Measurements from ENCODE around the gene AP3S2. TPM values are rescaled to one million over a fixed set of nuclear protein-coding genes. Genes with fewer than 3 reads are reported as not detected.
A peak's percentile ranks its signal among the peaks of the same experiment; 100 is the strongest.

Gene AP3S2
- total and polyA plus RNA-seq, 4 donors: 8.4 to 73.5 (median 25.9) TPM

- Histone ChIP-seq H3K27me3 (ENCODE audit: control insufficient read depth in 4 of 4, insufficient read depth in 4 of 4, low read length in 3 of 4) (no peaks in the 10 kb centered on the region), H3K27ac (ENCODE audit: low read depth in 1 of 2, low read length in 2 of 2) (no peak overlapping the region), H3K9ac (ENCODE audit: low read depth in 1 of 2, low read length in 2 of 2) (no peak overlapping the region), H3K4me1 (ENCODE audit: control insufficient read depth in 4 of 4, insufficient read depth in 4 of 4, low read length in 3 of 4) (peaks cover 0 to 3% (median under 1%) of the 10 kb centered on the region in 4 donors), H3K9me3 (ENCODE audit: control insufficient read depth in 4 of 4, low read length in 3 of 4) (no peaks in the 10 kb centered on the region), H3K4me3 (ENCODE audit: low read depth in 1 of 3, low read length in 3 of 3) (no peak overlapping the region), H3K36me3 (ENCODE audit: control insufficient read depth in 4 of 4, insufficient read depth in 3 of 4, low read depth in 1 of 4, low read length in 3 of 4) (peaks cover 0 to 12% (median 2%) of the 10 kb centered on the region in 4 donors)
- DNase-seq (ENCODE audit: low spot score): no peak
- no peak for TF ChIP-seq FOXA1 (IDR thresholded peaks at IDR 0.05)
- peak in 1 of 2 donors; percentile 16 for TF ChIP-seq HNF4A (conservative IDR thresholded peaks at IDR 0.05)
- no peak for TF ChIP-seq JUND (IDR thresholded peaks at IDR 0.05)
- TF ChIP-seq REST (IDR thresholded peaks at IDR 0.05): no peak
- 83% methylated on average over 12 of the region's 12 CpGs for WGBS
Observed at GRCh38 chr15:89899295-89899945, 5.6 kb upstream of the AP3S2 start.

GRCh38 chr15:89898614-89899294, 5.0 kb upstream of the AP3S2 start:
- H3K9ac ChIP-seq (ENCODE audit: low read depth in 1 of 2, low read length in 2 of 2): no peak overlapping the region
- no peak overlapping the region for H3K27ac ChIP-seq (ENCODE audit: low read depth in 1 of 2, low read length in 2 of 2)
- DNase-seq (ENCODE audit: low spot score): no peak
- no peak overlapping the region for H3K4me3 ChIP-seq (ENCODE audit: low read depth in 1 of 3, low read length in 3 of 3)
- WGBS: 91% methylated on average over 7 of the region's 7 CpGs
- TF ChIP-seq JUND (IDR thresholded peaks at IDR 0.05) (no peak), EGR1 (IDR thresholded peaks at IDR 0.05; ENCODE audit: low read depth in 2 of 2) (no peak), ZBTB33 (IDR thresholded peaks at IDR 0.05) (no peak), HNF4G (IDR thresholded peaks at IDR 0.05) (no peak), RXRA (IDR thresholded peaks at IDR 0.05) (no peak), FOXA1 (IDR thresholded peaks at IDR 0.05) (no peak), GABPA (IDR thresholded peaks at IDR 0.05 in 1 of 2, conservative IDR thresholded peaks at IDR 0.05 in 1 of 2) (no peak), ATF3 (IDR thresholded peaks at IDR 0.05) (no peak), HNF4A (conservative IDR thresholded peaks at IDR 0.05) (peak in 1 of 2 donors; percentile 21), SP1 (IDR thresholded peaks at IDR 0.05) (no peak), REST (IDR thresholded peaks at IDR 0.05) (no peak), CTCF (IDR thresholded peaks at IDR 0.05; ENCODE audit: low read depth, low read length, missing input control) (peak; percentile 90), NR2F2 (IDR thresholded peaks at IDR 0.05) (no peak), RAD21 (IDR thresholded peaks at IDR 0.05) (peak; percentile 90), MAX (IDR thresholded peaks at IDR 0.05) (no peak), TAF1 (conservative IDR thresholded peaks at IDR 0.05) (no peak), FOXA2 (IDR thresholded peaks at IDR 0.05) (no peak), YY1 (IDR thresholded peaks at IDR 0.05) (no peak)
- peaks cover 0 to 4% (median 2%) of the 10 kb centered on the region in 4 donors for H3K4me1 ChIP-seq (ENCODE audit: control insufficient read depth in 4 of 4, insufficient read depth in 4 of 4, low read length in 3 of 4)
- H3K27me3 ChIP-seq (ENCODE audit: control insufficient read depth in 4 of 4, insufficient read depth in 4 of 4, low read length in 3 of 4): no peaks in the 10 kb centered on the region
- no peaks in the 10 kb centered on the region for H3K9me3 ChIP-seq (ENCODE audit: control insufficient read depth in 4 of 4, low read length in 3 of 4)
- peaks cover 0 to 11% (median 2%) of the 10 kb centered on the region in 4 donors for H3K36me3 ChIP-seq (ENCODE audit: control insufficient read depth in 4 of 4, insufficient read depth in 3 of 4, low read depth in 1 of 4, low read length in 3 of 4)
